PFSK-1 (cell line): Measurements from ENCODE around the gene CYYR1.

Experiments
- FOXP2 ChIP-seq: optimal IDR thresholded peaks from 2 replicates; pipeline ENCODE3; 2011; ENCODE audit warnings: borderline replicate concordance, control low read depth, inconsistent platforms; ENCODE audit not compliant: insufficient read depth; ENCODE audit errors: extremely low read length, extremely low read depth
- REST ChIP-seq, 2 experiments: IDR thresholded peaks; 2 replicates each; pipeline versions ENCODE4 v1.6.1 to v1.8.0; 2011 to 2012; ENCODE audit warnings: low read depth in 2 of 2, low read length in 2 of 2, control low read depth in 1 of 2, inconsistent platforms in 1 of 2, mild to moderate bottlenecking in 1 of 2, moderate library complexity in 1 of 2; ENCODE audit not compliant: insufficient read depth in 1 of 2
- TAF1 ChIP-seq: IDR thresholded peaks from 2 replicates; pipeline ENCODE4 v1.6.1; 2012; ENCODE audit warnings: low read length, control low read depth, borderline replicate concordance; ENCODE audit not compliant: insufficient read depth

- TF ChIP-seq REST (IDR thresholded peaks at IDR 0.05; ENCODE audit: insufficient read depth in 1 of 2, low read depth in 2 of 2, low read length in 2 of 2) (no peak), FOXP2 (no peak), TAF1 (no peak)
Measured at GRCh38 chr21:26539566-26539965, 33.5 kb downstream of the CYYR1 start.
